ENCODE results near the gene CLIC4.
"Not testable (repeated sequence)": the region's sequence is repeated elsewhere in the genome, so short reads cannot be mapped to it uniquely, and the experiment has no call there.

Gene CLIC4

DNA sequence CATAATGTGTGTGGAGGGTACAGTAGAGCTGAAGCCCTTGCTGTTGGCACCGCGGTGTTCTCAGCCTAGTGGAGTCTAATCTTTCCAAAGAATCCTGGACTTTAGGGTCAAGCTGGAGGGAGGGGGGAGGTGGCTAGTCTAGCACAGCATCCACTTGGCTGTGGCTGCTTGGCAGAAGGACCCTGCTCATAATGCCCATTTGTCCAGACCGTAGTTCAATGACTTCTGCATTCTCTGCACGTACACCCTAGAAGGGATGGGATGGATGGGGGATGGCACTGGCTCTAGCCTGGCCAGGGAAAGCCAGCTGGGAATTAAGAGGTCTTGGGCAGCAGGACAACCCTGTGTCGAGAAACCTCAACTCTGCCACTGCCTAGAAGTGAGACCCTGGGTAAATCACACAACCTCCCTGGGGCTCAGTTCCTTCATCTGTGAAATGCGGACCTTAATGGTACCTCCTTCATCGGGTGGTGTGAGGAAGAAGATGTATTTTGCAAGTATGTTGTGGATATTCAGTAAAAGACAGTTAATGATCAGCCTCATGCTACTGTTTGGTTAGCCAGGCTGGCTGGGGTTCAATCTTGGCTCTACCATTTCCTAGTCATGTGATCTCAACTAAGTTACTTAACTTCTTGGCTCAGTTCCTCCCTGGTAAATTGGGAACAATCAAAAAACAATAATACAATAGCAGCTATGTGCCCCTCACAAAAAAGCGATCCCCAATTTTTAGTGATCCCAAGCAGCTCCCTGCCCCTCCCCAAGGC lies 27.2 kb upstream of the CLIC4 start:
- no peak for DNase-seq (ENCODE audit: low read depth)

DNA sequence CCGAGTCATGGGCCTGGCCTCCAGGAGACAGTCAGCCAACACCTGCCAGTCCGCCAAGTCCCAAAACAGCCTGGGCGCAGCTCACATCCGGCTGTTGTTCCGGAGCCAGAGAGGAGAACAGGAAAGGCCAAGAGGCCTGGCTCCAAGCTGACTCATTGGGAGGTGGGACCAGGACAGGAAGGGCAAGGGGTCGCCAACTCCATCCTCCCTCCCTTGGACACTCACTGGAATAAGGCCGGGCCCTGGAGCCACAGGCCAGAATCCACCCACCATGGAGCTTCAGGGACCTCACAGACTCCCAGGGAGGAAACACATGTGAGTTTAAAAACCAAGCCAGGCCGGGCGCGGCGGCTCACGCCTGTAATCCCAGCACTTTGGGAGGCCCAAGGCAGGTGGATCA lies 25.1 kb upstream of the CLIC4 start:
- DNase-seq (ENCODE audit: low read depth): no peak

DNA sequence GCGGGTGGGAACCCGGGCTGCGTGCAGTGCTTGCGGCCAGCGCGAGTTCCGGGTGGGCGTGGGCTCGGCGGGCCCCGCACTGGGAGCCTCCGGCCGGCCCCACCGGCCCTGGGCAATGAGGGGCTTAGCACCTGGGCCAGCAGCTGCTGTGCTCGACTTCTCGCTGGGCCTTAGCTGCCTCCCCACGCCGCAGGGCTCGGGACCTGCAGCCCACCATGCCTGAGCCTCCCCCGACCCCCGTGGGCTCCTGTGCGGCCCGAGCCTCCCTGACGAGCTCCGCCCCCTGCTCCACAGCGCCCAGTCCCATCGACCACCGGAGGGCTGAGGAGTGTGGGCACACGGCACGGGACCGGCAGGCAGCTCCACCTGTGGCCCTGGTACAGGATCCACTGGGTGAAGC lies 23.7 kb upstream of the CLIC4 start:
- DNase-seq (ENCODE audit: low read depth): no peak

DNA sequence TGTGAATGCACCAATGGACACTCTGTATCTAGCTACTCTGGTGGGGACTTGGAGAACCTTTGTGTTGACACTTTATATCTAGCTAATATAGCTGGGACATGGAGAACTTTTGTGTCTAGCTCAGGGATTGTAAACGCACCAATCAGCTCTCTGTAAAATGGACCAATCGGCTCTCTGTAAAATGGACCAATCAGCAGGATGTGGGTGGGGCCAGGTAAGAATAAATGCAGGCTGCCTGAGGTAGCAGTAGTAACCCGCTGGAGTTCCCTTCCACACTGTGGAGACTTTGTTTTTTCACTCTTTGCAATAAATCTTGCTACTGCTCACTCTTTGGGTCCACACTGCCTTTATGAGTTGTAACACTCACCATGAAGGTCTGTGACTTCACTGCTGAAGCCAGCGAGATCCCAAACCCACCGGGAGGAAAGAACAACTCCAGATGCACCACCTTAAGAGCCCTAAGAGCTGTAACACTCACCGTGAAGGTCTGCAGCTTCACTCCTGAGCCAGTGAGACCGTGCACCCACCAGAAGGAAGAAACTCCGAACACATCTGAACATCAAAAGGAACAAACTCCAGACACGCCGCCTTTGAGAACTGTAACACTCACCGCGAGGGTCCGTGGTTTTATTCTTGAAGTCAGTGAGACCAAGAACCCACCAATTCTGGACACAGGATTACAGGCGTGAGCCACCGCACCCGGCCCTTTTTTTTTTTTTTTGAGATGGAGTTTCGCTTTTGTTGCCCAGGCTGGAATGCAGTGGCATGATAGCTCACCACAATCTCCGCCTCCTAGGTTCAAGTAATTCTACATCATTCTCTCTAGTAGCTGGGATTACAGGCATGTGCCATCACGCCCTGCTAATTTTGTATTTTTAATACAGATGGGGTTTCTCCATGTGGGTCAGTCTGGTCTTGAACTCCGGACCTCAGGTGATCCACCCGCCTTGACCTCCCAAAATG lies 22.9 kb upstream of the CLIC4 start:
- DNase-seq (ENCODE audit: low read depth): not testable (repeated sequence)

DNA sequence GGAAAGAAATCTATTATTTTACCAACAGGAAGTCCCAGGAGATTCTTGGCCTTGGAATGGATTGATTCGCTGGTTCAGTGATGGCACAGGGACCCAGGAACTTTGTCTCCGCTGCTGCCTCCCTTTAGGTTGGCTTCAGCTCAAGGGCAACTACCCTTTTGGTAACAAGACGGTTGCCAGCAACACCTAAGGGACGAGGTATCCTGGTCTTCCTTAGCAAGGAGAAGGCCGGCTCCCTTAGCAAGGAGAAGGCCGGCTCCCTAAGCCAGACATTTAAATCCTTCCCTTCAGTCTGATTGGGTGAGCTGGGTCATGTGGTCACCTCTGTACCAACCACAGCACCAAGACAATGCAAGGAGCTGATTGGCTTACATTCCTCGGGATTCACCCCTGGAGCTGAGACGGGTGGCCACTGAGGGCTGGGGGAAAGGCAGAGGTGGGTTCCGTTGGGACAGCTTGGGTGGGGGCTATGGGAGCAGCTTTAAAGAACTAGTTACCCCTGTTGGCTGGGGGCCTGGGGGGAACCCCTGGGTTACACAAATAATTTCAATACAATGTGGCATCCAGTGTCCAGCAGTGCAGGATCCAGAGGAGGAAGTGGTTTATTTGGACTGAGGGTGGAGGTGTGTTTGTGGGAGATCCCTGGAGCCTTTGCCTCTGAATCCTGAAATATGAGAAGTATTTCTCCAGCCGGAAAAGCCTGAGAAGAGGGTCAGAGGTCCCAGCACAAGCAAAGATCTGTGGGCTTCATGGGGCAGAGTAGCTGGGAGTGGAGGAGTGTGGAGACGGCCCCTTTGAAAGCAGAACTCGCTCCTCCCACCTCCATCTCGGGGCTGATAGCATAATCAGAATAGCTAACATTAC lies 20.7 kb upstream of the CLIC4 start:
- DNase-seq (ENCODE audit: low read depth): no peak

DNA sequence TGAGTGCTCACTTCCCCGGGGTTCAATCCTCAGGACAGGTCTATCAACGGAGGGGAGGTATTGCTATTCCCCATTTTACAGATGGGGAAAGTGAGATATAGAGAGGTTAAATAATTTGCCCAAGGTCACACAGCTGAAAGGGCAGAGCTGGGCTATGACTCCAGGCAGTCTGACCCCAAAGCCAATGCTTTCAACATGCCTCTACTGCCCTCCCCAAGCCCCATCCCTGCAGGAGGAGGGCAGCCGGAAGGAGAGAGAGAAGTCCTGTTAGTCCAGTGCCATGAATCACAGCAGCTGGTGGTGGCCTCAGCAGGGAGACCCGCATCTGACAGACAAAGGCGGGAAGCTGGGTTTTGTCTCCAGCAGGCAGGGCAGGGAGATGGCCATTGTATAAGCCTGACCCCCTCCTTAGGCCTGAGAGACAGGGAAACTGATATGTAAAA lies 20.0 kb upstream of the CLIC4 start:
- no peak for DNase-seq (ENCODE audit: low read depth)

DNA sequence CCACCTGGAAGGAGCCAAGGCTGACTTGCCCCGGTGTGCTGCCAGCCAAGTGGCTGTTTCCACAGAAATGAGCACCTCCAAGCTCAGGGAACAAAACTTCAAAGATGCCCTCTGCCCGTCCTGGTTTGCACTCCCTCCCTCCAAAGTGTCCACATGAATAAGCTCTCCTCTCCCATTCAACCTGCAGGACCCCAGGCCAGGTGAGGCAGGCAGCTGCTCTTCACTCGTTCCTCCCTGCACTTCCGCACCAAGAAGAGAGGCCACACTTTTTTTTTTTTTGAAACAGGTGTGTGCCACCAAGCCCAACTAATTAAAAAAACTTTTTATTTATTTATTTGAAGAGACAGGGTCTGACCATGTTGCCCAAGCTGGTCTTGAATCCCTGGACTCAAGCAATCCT lies 18.5 kb upstream of the CLIC4 start:
- DNase-seq (ENCODE audit: low read depth): no peak

DNA sequence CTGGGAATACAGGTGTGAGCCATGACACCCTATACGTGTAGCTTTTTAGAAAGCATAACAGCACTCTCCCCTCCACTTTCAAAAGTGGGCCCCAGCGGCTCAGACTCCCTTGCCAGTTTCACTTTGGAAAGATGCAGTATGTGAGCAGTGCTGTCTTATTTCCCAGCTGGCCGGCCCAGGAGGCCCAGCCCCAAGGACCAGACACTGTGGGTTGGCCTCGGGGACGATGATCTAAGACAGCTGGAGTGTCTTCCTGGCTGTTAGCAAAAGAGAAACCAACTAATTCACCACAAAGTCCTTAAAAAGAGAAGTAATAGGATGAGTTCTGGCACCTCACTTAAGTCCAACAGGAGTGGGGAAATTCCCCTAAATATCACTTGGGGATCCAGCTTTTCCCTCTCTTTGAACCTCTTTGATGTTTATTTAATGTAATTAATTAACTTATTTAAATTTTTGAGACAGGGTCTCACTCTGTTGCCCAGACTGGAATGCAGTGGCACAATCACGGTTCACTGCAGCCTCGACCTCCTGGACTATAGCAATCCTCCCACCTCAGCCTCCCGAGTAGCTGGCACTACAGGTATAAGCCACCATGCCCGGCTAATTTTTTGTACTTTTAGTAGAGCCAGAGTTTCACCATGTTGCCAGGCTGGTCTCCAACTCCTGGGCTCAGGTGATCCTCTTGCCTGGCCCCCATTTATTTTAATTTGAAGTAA lies 17.6 kb upstream of the CLIC4 start:
- no peak for DNase-seq (ENCODE audit: low read depth)

DNA sequence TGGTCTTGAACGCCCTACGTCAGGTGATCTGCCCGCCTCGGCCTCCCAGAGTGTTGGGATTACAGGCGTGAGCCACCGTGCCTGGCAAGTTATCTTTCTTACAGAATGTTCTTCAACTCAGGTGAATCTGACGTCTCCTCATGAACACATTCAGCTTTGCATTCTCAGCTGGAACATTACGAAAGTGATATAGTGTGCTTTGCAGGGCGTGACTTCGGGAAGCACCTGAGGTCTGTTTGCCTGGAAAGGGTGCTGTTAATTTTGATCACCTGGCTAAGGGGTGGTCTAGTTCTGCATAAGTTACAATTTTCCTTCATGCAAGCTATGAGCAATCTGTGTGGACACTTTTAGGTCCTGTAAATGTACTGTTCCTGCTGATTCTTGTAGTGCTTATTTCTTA lies 16.3 kb upstream of the CLIC4 start:
- no peak for DNase-seq (ENCODE audit: low read depth)

DNA sequence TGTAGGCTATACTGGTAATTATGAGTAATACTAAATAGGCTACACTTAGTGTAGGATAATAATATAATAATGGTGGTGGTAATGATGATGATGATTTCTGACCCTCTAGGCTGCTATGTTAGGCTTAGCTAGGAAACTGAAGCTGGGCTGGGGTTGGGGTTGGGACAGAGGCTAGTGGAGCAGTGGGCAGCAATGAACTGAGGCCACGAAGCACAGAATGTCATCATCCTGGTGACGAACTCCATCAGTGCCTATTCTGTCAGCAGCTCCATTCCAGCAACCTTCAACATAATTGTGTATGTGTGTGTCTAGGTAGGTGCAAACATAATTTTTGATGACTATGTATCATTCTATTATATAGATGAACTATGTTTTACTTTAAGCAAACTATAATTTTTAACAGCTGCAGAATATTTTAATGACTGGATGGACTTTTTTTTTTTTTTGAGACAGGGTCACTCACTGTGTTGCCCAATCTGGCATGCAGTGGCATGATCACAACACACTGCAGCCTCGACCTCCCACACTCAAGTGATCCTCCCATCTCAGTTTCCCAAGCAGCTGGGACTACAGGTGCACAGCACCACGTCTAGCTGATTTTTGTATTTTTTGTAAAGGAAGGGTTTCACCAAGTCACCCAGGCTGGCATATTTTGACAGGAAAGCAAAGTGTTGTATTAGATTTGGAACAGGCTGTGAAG lies 12.9 kb upstream of the CLIC4 start:
- DNase-seq (ENCODE audit: low read depth): no peak

DNA sequence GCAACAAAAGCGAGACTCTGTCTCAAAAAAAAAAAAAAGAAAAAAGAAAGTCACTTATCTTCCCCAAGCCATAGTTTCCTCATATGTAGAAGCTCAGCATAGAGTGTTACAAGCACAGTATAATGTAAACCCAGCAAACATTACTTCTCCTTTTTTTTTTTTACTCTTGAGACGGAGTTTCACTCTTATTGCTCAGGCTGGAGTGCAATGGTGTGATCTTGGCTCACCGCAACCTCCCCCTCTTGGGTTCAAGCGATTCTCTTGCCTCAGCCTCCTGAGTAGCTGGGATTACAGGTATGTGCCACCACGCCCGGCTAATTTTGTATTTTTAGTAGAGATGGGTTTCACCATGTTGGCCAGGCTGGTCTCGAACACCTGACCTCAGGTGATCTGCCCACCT lies 11.9 kb upstream of the CLIC4 start:
- not testable (repeated sequence) for DNase-seq (ENCODE audit: low read depth)

DNA sequence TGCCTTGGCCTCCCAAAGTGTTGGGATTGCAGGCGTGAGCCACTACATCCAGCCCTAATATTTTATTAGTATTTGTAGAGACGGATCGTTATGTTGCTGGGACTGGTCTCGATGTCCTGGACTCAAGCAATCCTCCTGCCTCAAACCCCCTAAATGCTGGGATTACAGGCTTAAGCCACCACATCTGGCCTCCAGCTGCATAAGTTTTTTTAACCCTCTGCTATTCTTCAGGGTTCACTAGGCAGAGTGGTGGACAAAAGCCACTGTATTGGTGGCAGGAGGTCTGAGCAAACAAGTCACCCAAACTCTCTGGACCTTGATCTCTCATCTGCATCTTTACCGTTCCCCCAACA lies 10.1 kb upstream of the CLIC4 start:
- no peak for DNase-seq (ENCODE audit: low read depth)

DNA sequence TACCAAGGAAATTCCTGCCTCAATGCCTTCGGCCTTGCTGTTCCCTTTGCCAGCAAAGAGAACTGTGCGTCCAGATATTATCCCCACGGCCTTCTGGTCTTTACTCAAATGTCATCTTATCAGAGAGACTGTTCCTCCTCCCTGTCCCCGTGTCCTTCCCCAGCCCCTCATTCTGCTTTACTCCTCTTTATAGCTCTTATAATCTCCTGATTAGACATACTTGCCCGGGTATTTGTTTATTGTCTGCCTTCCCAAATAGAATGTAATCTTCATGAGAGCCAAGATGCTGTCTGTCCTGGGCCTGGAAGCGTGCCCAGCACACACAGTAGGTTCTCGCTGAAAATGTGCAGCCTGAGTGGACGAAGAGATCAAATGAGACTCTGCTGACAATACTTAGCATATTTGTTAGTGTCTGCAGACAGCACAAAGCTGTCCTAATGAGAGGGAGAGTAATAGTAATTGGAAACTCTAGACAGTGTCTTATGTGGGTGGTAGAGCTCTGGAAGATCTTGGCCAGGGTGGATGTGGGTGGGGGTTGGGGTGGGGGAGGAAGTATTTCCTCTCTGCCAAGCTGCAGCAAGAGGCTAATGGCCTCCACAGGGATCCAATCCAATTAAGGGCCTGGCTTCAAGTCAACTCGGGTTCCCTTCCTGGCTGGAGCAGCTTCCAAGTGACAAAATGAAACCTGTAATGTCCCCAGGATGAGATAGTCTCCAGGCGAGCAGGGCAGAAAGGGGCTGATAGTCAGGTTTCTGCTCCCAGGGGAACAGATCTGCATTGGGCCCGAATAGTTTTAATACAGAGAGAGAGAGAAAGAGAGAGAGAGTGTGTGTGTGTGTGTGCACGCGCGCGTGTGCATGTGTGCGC lies 9.5 kb upstream of the CLIC4 start:
- DNase-seq (ENCODE audit: low read depth): no peak

DNA sequence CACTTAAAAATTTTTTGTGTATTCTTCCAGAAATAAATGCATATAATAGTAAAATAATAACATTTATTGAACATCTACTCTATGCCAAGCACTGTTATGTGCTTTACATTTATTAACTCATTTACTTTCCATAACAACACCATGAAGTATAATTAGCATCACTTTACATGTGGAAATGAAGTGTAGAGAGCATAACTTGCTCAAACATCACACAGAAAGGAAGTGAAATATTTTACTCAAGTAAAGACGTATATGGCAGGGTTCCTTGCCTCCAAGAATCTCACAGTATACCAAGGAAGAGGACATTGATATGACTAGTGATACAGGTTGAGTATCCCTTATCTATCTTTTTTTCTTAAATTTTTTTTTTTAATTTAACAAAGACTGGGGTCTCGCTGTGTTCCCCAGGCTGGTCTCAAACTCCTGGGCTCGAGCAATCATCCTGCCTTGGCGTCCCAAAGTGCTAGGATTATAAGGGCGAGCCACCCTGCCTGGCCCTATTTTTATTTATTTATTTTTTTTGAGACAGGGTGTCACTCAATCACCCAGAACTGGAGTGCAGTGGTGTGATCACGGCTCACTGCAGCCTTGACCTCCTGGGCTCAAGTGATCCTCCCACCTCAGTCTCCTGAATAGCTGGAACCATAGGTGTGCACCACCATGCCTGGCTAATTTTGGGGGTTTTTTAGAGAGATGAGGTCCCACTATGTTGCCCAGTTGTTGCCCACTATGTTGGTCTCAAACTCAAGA lies 7.7 kb upstream of the CLIC4 start:
- no peak for DNase-seq (ENCODE audit: low read depth)

DNA sequence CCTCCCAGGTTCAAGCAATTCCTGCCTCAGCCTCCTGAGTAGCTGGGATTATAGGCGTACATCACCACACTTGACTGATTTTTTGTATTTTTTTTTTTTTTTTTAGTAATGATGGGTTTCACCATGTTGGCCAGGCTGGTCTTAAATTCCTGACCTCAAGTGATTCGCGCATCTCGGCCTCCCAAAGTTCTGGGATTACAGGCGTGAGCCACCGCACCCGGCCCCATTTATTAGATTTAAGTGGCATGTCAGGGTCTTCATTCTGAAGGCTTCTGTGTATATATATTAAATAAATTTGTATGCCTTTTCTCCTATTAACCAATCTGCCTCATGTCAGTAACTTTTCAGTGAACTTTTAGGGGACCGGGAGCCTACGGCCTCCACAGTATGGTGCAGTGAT lies 6.0 kb upstream of the CLIC4 start:
- DNase-seq (ENCODE audit: low read depth): no peak

DNA sequence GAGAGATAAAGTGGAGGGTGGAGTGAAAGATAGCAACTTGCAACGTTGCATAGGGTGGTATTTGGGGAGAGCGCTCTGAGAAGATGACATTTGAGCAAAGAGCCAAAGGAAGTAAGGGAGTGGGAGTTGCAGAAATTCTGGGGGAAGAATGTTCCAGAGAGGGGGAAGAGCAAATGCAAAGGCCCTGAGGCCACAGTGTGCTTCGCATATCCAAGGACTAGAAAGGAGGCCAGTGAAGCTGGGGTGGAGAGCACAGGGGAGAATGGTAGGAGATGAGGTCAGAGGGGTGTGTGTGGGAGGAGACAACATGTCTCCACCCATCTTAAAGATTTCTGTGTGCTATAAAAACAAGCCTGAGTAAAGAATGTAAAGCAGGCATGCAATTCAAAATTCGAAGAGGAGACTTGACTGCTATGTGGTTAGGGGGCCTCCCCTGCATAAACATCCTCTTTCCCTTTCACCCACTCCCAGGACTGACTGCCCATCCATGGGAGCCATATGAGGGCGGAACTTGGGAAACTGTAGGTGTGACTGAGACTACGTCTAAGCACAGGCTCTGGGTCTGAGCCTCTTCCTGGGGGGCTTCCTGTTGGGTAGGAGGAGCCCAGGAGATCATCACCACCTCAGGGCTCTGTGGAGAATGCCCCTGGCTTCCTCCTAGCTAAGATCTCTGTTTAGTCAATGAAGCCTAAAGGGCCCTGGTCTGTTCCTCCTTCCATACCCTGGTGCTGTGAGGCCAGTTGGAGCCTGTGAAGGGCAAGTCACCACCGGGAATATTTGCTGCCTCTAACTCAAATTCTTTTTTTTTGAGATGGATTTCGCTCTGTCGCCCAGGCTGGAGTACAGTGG lies 2.9 kb upstream of the CLIC4 start:
- no peak for DNase-seq (ENCODE audit: low read depth)

DNA sequence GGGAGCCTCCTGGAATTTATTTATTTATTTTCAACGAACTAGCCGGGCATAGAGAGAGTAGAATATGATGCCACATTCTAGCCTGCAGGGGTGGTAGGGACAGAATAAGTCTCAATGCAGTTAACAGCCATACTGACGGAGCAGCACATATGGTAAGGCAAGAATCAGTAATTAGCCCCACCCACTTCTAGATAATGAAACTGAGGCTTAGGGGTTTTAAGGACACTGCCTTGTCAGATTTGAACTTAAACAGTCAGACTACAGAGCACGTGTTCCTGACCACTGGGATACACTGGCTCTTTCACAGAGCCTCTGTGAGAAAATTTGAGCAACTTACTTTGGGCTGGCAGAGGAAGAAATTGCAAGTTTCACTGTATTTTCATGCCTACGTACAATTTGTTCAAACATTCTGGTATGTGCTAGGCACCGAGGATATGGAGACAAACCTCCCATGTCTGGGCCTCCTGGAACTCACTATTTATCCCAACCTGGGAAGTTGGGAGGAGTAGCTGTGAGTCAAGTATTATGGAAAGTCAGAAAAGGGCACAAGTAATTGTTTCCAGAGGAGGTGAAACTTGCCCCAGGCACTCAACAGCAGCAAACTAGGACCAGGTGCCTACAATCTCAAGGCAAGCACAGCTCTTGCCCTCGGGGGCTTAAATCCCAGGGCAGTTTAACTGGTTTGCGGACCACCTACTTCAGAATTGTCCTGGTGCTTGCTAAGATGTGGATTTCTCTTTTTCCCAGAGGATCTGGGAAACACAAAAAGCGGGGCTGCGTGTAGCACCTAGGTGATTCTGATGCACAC lies 1.6 kb upstream of the CLIC4 start:
- DNase-seq (ENCODE audit: low read depth): no peak
